IMR-90 (cell line): Measurements from ENCODE around the gene BCL6. TPM values are rescaled to one million over a fixed set of nuclear protein-coding genes. Genes with fewer than 3 reads are reported as not detected.
A peak's percentile ranks its signal among the peaks of the same experiment; 100 is the strongest.

ENCODE experiments used
- ATAC-seq: fragments of 200-7000 bp; cut with Tn5 transposase; 2 replicates; pipeline ENCODE4 v1.9.1; 2020; ENCODE audit warnings: low read depth, mild to moderate bottlenecking, moderate library complexity
- BruUV-seq: library from RNA; stranded (reverse); fragments of 400-500 nt; replicated peaks from 2 replicates; lab custom pipeline; 2021; lab: Mats Ljungman, UMichigan
- CTCF ChIA-PET: fragments of 300-600 bp; formaldehyde crosslinking; extraction: SDS; loops from one replicate; lab custom pipeline; 2021; ENCODE audit warnings: antibody characterized with exemption; lab: Yijun Ruan, JAX
- POLR2A ChIA-PET: fragments of 300-600 bp; sonication (Branson Sonifier 250); formaldehyde crosslinking; loops from one replicate; lab custom pipeline; 2022; ENCODE audit warnings: antibody characterized with exemption; ENCODE audit not compliant: unreplicated experiment; lab: Charles Lee
- DNase-seq: peaks from one replicate; pipeline ENCODE4 v3.0.0; 2013
- H2AFZ ChIP-seq: replicated peaks from 2 replicates; pipeline ENCODE3; 2013; ENCODE audit warnings: low read length, mild to moderate bottlenecking; ENCODE audit not compliant: poor library complexity
- H2AK5ac ChIP-seq: 2 replicates; pipeline ENCODE4 v1.6.1; 2013; ENCODE audit warnings: low read depth, low read length, inconsistent platforms
- H2AK9ac ChIP-seq: replicated peaks from 2 replicates; pipeline ENCODE3; 2013; ENCODE audit warnings: mild to moderate bottlenecking, low read depth, low read length, moderate library complexity; ENCODE audit not compliant: poor library complexity
- H2BK120ac ChIP-seq: 2 replicates; pipeline ENCODE4 v1.6.1; 2013; ENCODE audit warnings: low read depth, low read length, inconsistent platforms
- H2BK15ac ChIP-seq: 3 replicates; pipeline ENCODE4 v1.6.1; 2013; ENCODE audit warnings: low read depth, low read length, inconsistent platforms
- H2BK20ac ChIP-seq: 2 replicates; pipeline ENCODE4 v1.6.1; 2013; ENCODE audit warnings: low read depth, mild to moderate bottlenecking, inconsistent platforms, low read length, moderate library complexity
- H2BK5ac ChIP-seq: 2 replicates; pipeline ENCODE4 v1.6.1; 2013; ENCODE audit warnings: mild to moderate bottlenecking, low read depth, low read length, inconsistent platforms; ENCODE audit not compliant: poor library complexity, severe bottlenecking
- H3K14ac ChIP-seq: replicated peaks from 2 replicates; pipeline ENCODE4 v1.6.1; 2013; ENCODE audit warnings: low read depth, low read length, inconsistent platforms
- H3K18ac ChIP-seq: 2 replicates; pipeline ENCODE4 v1.6.1; 2013; ENCODE audit warnings: low read depth, low read length, control low read depth
- H3K23ac ChIP-seq: 2 replicates; pipeline ENCODE4 v1.6.1; 2013; ENCODE audit warnings: low read depth, low read length, inconsistent platforms
- H3K27ac ChIP-seq: 2 replicates; pipeline ENCODE4 v1.5.1; 2013; ENCODE audit warnings: mild to moderate bottlenecking, control low read depth, low read length; ENCODE audit not compliant: insufficient read depth
- H3K27me3 ChIP-seq: 2 replicates; pipeline ENCODE4 v1.6.1; 2013; ENCODE audit warnings: low read length; ENCODE audit not compliant: control insufficient read depth, insufficient read depth
- H3K36me3 ChIP-seq: 2 replicates; pipeline ENCODE4 v1.6.1; 2013; ENCODE audit warnings: low read length, mixed read lengths; ENCODE audit not compliant: control insufficient read depth, insufficient read depth
- H3K4ac ChIP-seq: 2 replicates; pipeline ENCODE4 v1.6.1; 2013; ENCODE audit warnings: low read depth, low read length, inconsistent platforms
- H3K4me1 ChIP-seq: 2 replicates; pipeline ENCODE4 v1.6.1; 2013; ENCODE audit warnings: low read length, mixed read lengths; ENCODE audit not compliant: control insufficient read depth, insufficient read depth
- H3K4me2 ChIP-seq: 2 replicates; pipeline ENCODE4 v1.6.1; 2013; ENCODE audit warnings: low read depth, mild to moderate bottlenecking, control low read depth, low read length, moderate library complexity
- H3K4me3 ChIP-seq: 2 replicates; pipeline ENCODE4 v1.5.1; 2013; ENCODE audit warnings: low read depth, mild to moderate bottlenecking, control low read depth, low read length, moderate library complexity; ENCODE audit not compliant: insufficient read depth
- H3K56ac ChIP-seq: 2 replicates; pipeline ENCODE4 v1.6.1; 2013; ENCODE audit warnings: low read length, inconsistent platforms; ENCODE audit not compliant: insufficient read depth; ENCODE audit errors: extremely low read depth
- H3K79me1 ChIP-seq, 2 experiments: 2 replicates each; pipeline ENCODE4 v1.6.1; 2013; ENCODE audit warnings: low read length in 2 of 2, inconsistent platforms in 1 of 2, low read depth in 1 of 2
- H3K9ac ChIP-seq: 2 replicates; pipeline ENCODE4 v1.6.1; 2013; ENCODE audit warnings: low read depth, low read length, control low read depth
- H3K9me1 ChIP-seq: 2 replicates; pipeline ENCODE4 v1.6.1; 2013; ENCODE audit warnings: low read length, inconsistent platforms; ENCODE audit not compliant: insufficient read depth
- H3K9me3 ChIP-seq: 2 replicates; pipeline ENCODE4 v1.6.1; 2013; ENCODE audit warnings: low read length; ENCODE audit not compliant: control insufficient read depth, insufficient read depth
- H4K20me1 ChIP-seq: 2 replicates; pipeline ENCODE4 v1.6.1; 2013; ENCODE audit warnings: low read length, inconsistent platforms; ENCODE audit not compliant: insufficient read depth
- H4K5ac ChIP-seq: 2 replicates; pipeline ENCODE4 v1.6.1; 2013; ENCODE audit warnings: mild to moderate bottlenecking, low read depth, low read length, control low read depth
- H4K8ac ChIP-seq, 2 experiments: 2 replicates each; pipeline ENCODE4 v1.6.1; 2013; ENCODE audit warnings: low read depth in 2 of 2, low read length in 2 of 2, control low read depth in 1 of 2, inconsistent platforms in 1 of 2
- H4K91ac ChIP-seq: 2 replicates; pipeline ENCODE4 v1.6.1; 2013; ENCODE audit warnings: low read depth, low read length, inconsistent platforms; ENCODE audit not compliant: insufficient read depth
- BHLHE40 ChIP-seq: fragments of 150-350 bp; IDR thresholded peaks from 2 replicates; pipeline ENCODE4 v1.6.1; 2016; ENCODE audit warnings: mild to moderate bottlenecking, low read depth, low read length
- CEBPB ChIP-seq: IDR thresholded peaks from 2 replicates; pipeline ENCODE4 v1.6.1; 2012; ENCODE audit warnings: low read depth, low read length, improper control_type of control experiment
- CHD1 ChIP-seq: IDR thresholded peaks from 2 replicates; pipeline ENCODE4 v1.6.1; 2012; ENCODE audit warnings: low read depth, low read length, improper control_type of control experiment
- CTCF ChIP-seq: conservative IDR thresholded peaks from 2 replicates; pipeline ENCODE4 v1.5.1; 2012; ENCODE audit warnings: mild to moderate bottlenecking, low read depth, low read length, improper control_type of control experiment
- ELK1 ChIP-seq: fragments of 150-350 bp; IDR thresholded peaks from 2 replicates; pipeline ENCODE4 v1.6.1; 2016; ENCODE audit warnings: low read depth, mild to moderate bottlenecking, low read length, moderate library complexity, borderline replicate concordance
- FOS ChIP-seq: fragments of 150-350 bp; IDR thresholded peaks from 2 replicates; pipeline ENCODE4 v1.6.1; 2016; ENCODE audit warnings: low read depth, low read length
- MAZ ChIP-seq: IDR thresholded peaks from 2 replicates; pipeline ENCODE4 v1.6.1; 2012; ENCODE audit warnings: low read depth, mild to moderate bottlenecking, low read length, improper control_type of control experiment, moderate library complexity, borderline replicate concordance
- MXI1 ChIP-seq: IDR thresholded peaks from 2 replicates; pipeline ENCODE4 v1.6.1; 2012; ENCODE audit warnings: low read depth, mild to moderate bottlenecking, low read length, moderate library complexity, borderline replicate concordance
- NFE2L2 ChIP-seq: fragments of 150-350 bp; IDR thresholded peaks from 2 replicates; pipeline ENCODE4 v1.6.1; 2016; ENCODE audit warnings: low read depth, mild to moderate bottlenecking, low read length
- RAD21 ChIP-seq: IDR thresholded peaks from 2 replicates; pipeline ENCODE4 v1.6.1; 2012; ENCODE audit warnings: low read length, improper control_type of control experiment
- RCOR1 ChIP-seq: IDR thresholded peaks from 2 replicates; pipeline ENCODE4 v1.6.1; 2012; ENCODE audit warnings: mild to moderate bottlenecking, low read length, improper control_type of control experiment; ENCODE audit not compliant: insufficient replicate concordance
- RFX5 ChIP-seq: IDR thresholded peaks from 2 replicates; pipeline ENCODE4 v1.8.0; 2012; ENCODE audit warnings: low read depth, mild to moderate bottlenecking, low read length, moderate library complexity
- USF2 ChIP-seq: fragments of 150-350 bp; IDR thresholded peaks from 2 replicates; pipeline ENCODE4 v1.6.1; 2017; ENCODE audit warnings: mild to moderate bottlenecking, antibody characterized with exemption, low read length, low read depth
- WGBS, 2 experiments: methylation state at CpG; one replicate each; pipeline versions ENCODE4 v1.1.5 to v1.1.7; 2013; ENCODE audit warnings: missing lambda C conversion rate in 2 of 2; ENCODE audit not compliant: insufficient read length in 1 of 2; ENCODE audit errors: extremely low coverage in 2 of 2; 5-methylcytosine and 5-hydroxymethylcytosine counted together
- dilution Hi-C: fragments of 300-500 bp; cut with HindIII; formaldehyde crosslinking; loops from one replicate; pipeline ENCODE4 v1.14.3; 2018; ENCODE audit warnings: low sequenced_read_pairs; ENCODE audit not compliant: unreplicated experiment
- in situ Hi-C: fragments of 300-500 bp; cut with MboI; formaldehyde crosslinking; loops from 3 replicates; pipeline ENCODE4 v1.14.3; 2019; ENCODE audit warnings: low sequenced_read_pairs, inconsistent platforms, mixed read lengths
- intact Hi-C: fragments of 100-400 bp; cut with micrococcal nuclease; formaldehyde crosslinking; loops from 2 replicates; pipeline ENCODE4 v1.10.0; 2022
- polyA plus RNA-seq, 3 experiments: library from polyadenylated mRNA; depleted of rRNA; stranded (reverse); fragments of >200 nt; gene quantifications; 2 replicates each; pipeline ENCODE4 v1.2.3, GENCODE V29; 2012; ENCODE audit warnings: low replicate concordance in 1 of 3
- total RNA-seq: library from RNA; depleted of rRNA; stranded (reverse); fragments of >200 nt; gene quantifications from 2 replicates; pipeline ENCODE4 v1.2.3, GENCODE V29; 2012

The BCL6 gene
- total and polyA plus RNA-seq, 2 of the 4 experiments (the other 2 are of a cell fraction), result 19.7 to 22.6 TPM

GRCh38 chr3:187679638-187680396 is 65.5 kb downstream of the BCL6 start:
- DNase-seq (peak; percentile 68), ATAC-seq (peak; percentile 97)
- no TSS peak for BruUV-seq
- Histone ChIP-seq H2BK120ac (no peak overlapping the region), H3K79me1 (no peaks in the 10 kb centered on the region), H2BK20ac (no peak overlapping the region), H3K27ac (no peak overlapping the region), H3K56ac (no peak overlapping the region), H3K4me3 (no peak overlapping the region), H2AK5ac (no peak overlapping the region), H3K27me3 (peaks cover 29% of the 10 kb centered on the region), H3K36me3 (no peaks in the 10 kb centered on the region), H3K4me2 (no peak overlapping the region), H3K9me1 (no peaks in the 10 kb centered on the region), H3K23ac (no peak overlapping the region), H4K8ac (no peak overlapping the region), H3K18ac (no peak overlapping the region), H2BK15ac (no peak overlapping the region), H4K91ac (no peak overlapping the region), H2BK5ac (no peak overlapping the region), H4K20me1 (no peaks in the 10 kb centered on the region), H2AK9ac (no peak overlapping the region), H3K4ac (no peak overlapping the region), H4K5ac (no peak overlapping the region), H3K9me3 (0 out of 2 replicates have a peak, but pooled peaks cover 1% of the 10 kb centered on the region), H3K14ac (no peak overlapping the region), H3K4me1 (no peaks in the 10 kb centered on the region), H2AFZ (no peak overlapping the region), H3K9ac (no peak overlapping the region)
- intact Hi-C loops (loop anchor here (1.0 to 10.0 kb wide), 6 partner anchors 34 to 835 kb away; partner anchors contain the start of gene ADIPOQ), dilution Hi-C loops (loop anchor here (25.0 kb wide), 2 partner anchors 368 to 468 kb away; no protein-coding TSS in a partner anchor), in situ Hi-C loops (loop anchor here (5.0 kb wide), 2 partner anchors 363 to 453 kb away; no protein-coding TSS in a partner anchor)
- POLR2A ChIA-PET, result interaction anchor here (1.7 kb wide), 1 partner anchor 361 kb away, joined by 5 read pairs; no protein-coding TSS in a partner anchor
- CTCF ChIA-PET, result interaction anchor here (0.6 to 8.4 kb wide), 40 partner anchors 9 to 1548 kb away, joined by 3 to 168 read pairs (median 4); partner anchors contain the start of genes MASP1, RPL39L and SST
- 0% methylated on average over 2 of the region's 7 CpGs; no CpG with 5 or more reads in 1 of the 2 experiments for WGBS, 2 experiments
- TF ChIP-seq MAZ (no peak), NFE2L2 (no peak), RFX5 (no peak), RAD21 (peak; percentile 94), FOS (no peak), CEBPB (no peak), MXI1 (no peak), BHLHE40 (no peak), CHD1 (0 out of 2 replicates have a peak, but pooled peaks have one; percentile 18), CTCF (peak; percentile 94), USF2 (no peak), ELK1 (no peak), RCOR1 (no peak)
